Measurements from ENCODE around the gene TBR1.

The TBR1 gene

DNA sequence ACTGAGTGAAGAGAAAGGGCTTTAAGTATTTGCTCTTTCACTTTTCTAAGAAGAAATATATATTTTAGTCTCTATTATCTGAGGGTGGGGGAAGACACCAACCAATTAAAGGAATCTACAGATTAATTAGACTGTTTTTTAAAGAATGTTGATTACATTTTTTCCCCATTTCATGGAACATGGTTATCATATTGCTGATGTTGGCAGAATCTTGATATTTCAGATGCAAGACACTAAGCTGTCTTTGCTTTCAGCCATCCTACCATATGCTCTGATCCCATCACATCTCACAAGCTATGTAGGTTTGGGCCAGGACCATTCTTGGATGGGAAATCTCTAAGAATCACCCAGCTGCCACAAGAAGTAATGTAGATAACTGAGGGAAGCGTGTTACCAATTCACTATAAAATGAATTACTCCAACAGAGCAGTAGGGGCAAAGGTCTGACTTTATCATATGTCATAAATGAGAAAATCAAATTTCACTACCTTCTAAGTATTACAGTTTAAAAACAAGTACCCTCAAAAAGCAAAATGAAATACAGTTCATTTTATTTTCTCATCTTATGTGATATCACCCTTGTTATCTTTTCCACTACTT, 6.7 kb upstream of the TBR1 start:
- no peak overlapping the region for H3K4me3 ChIP-seq (ENCODE audit: control insufficient read depth, low read depth, low read length)
- DNase-seq (ENCODE audit: low read depth): no peak
- TF ChIP-seq, protein P1, sequence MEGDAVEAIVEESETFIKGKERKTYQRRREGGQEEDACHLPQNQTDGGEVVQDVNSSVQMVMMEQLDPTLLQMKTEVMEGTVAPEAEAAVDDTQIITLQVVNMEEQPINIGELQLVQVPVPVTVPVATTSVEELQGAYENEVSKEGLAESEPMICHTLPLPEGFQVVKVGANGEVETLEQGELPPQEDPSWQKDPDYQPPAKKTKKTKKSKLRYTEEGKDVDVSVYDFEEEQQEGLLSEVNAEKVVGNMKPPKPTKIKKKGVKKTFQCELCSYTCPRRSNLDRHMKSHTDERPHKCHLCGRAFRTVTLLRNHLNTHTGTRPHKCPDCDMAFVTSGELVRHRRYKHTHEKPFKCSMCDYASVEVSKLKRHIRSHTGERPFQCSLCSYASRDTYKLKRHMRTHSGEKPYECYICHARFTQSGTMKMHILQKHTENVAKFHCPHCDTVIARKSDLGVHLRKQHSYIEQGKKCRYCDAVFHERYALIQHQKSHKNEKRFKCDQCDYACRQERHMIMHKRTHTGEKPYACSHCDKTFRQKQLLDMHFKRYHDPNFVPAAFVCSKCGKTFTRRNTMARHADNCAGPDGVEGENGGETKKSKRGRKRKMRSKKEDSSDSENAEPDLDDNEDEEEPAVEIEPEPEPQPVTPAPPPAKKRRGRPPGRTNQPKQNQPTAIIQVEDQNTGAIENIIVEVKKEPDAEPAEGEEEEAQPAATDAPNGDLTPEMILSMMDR (conservative IDR thresholded peaks at IDR 0.05; ENCODE audit: control insufficient read depth, insufficient read depth, low read depth, low read length): no peak

DNA sequence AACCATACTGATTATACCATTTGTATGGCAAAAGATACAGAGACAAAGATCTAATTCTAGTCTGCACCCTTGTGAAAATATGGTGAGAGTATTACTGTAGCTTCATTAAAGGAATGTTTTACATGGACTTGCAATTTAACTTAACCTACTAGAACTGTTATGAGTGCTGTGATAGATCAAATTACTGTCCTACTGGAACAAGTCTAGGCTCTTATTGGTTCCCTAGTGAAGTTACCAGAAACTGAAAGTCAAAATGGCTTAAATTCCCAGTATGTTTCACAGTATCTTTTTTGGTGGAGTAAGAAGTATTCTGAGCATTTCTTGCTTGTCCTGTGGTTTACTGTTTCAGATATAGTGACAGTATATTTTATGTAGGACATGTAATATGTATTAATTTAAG, 3.8 kb upstream of the TBR1 start:
- peak; percentile 28 for DNase-seq (ENCODE audit: low read depth)
- no peak overlapping the region for H3K4me3 ChIP-seq (ENCODE audit: control insufficient read depth, low read depth, low read length)
- TF ChIP-seq, protein P1 (conservative IDR thresholded peaks at IDR 0.05; ENCODE audit: control insufficient read depth, insufficient read depth, low read depth, low read length): no peak

DNA sequence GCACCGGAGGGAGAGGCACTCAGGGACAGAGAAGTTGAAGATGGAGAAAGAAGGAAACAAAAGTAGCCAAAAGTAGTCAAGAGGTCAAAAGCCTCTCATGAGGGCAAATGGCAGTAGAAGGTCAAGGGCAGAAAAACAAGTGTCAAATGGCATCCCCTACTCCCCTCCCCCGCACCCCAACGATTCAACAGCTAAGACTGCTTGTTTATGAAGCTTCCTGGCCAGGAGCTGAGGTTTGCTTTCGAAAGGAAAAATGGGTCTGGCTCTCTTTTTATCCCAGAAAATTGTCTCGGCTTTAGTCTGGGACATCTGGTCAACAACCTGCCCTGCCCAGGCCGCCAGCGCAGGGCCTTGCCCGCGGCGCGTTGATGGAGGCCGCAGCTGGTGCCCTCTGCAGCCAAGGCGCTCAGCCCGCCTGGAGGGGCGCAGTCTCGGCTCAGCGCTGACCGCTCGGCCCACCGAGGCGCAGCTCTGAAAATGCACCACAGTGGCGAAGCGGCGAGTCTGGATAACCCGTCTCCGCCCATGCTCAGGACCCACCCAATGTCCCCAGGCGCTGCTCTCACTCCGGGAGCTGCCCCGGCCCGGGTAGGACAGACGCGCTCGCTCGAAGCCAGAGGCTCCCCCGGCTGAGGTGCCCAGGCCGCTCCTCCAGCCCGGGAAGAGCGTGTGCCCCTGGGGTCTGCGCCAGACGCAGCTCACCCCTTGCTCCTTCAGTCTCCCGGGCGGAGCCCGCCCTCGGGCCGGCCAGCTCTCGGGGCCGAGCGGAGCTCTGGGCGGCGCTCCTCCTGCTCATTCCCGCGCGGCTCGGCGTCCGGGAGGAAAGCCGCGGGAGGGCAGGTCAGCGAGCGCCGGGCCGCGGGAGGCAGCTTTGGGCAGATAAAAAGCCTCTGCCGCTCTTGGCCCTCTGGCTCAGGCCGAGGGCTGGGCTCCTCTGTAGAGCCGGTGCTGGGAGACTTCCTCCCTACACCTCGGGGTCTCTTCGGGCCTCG, 1.8 kb upstream of the TBR1 start:
- TF ChIP-seq, protein P1 (conservative IDR thresholded peaks at IDR 0.05; ENCODE audit: control insufficient read depth, insufficient read depth, low read depth, low read length): no peak
- peak overlapping the region; percentile 48 for H3K4me3 ChIP-seq (ENCODE audit: control insufficient read depth, low read depth, low read length)
- peak; percentile 26 for DNase-seq (ENCODE audit: low read depth)

DNA sequence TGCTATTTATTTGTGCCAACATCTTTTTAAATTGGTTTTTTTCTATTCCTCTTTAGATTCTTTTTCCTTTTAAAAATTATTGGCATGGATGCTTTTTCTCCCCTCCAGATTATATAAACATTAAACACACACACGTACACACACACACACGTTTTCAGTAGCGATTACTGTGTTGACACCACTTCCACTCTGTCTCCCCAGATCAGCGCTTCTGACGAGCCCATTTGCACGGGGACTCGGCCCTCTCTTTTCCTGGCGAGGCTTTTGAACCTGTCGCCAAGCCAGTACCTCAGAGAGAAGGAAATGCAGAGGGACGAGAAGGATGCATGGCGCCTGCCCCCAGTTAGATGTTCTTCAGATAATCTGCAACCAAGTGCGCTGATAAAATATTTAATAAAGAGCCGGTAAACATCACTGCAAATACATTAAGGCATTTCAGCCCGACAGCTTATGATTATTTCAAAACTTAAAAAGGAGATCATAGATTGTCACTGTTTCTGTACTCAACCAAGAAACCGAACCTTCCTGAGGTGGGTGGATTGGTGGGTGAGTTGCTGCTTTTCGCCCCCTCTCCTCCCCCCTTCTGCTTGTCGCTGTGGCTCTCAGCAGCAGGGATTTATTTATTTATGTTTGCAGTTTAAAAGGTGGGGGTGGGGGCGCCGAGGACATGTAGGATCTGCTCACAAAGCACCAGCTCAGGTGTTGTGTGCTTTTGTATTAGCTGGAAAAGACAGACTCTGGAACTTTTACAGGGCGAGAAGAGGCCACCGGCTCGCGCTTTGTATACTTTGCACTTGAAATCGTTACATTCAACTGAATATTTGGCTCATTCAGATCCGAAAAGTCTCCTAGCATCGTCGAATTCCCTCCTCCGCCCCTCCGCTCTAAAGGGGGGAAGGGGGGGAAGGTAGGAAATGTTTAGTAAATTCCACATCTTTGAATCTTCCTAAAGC, 787 bp upstream of the TBR1 start:
- TF ChIP-seq, protein P1 (conservative IDR thresholded peaks at IDR 0.05; ENCODE audit: control insufficient read depth, insufficient read depth, low read depth, low read length): no peak
- no peak for DNase-seq (ENCODE audit: low read depth)
- H3K4me3 ChIP-seq (ENCODE audit: control insufficient read depth, low read depth, low read length): peak overlapping the region; percentile 48

DNA sequence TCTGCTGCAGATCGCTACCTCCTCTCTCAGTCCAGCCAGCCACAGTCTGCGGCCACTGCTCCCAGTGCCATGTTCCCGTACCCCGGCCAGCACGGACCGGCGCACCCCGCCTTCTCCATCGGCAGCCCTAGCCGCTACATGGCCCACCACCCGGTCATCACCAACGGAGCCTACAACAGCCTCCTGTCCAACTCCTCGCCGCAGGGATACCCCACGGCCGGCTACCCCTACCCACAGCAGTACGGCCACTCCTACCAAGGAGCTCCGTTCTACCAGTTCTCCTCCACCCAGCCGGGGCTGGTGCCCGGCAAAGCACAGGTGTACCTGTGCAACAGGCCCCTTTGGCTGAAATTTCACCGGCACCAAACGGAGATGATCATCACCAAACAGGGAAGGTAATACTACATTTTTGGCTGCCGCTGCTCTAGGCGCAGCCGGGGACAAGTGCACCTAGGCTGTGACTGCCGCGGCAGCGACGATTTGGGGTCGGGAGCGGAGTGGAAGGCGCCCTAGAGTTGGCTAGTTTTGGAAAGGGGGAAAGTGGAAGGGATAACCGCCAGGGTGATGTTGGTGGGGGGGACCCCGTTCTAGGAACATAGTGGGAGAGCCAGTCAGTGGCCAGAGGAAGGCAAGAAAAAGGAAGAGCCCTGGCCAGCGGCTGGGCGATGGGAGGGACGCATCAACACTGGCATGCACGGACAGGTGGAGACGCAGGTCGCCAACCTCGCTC, 776 bp downstream of the TBR1 start:
- no peak overlapping the region for H3K4me3 ChIP-seq (ENCODE audit: control insufficient read depth, low read depth, low read length)
- TF ChIP-seq, protein P1 (conservative IDR thresholded peaks at IDR 0.05; ENCODE audit: control insufficient read depth, insufficient read depth, low read depth, low read length): no peak
- no peak for DNase-seq (ENCODE audit: low read depth)
